Amniotic epithelial cell (primary cell): ENCODE measurements around the gene TEDC1.

Source experiments
- DNase-seq: peaks from one replicate; pipeline ENCODE4 v3.0.0-alpha.2; 2010; ENCODE audit warnings: low read depth

Gene TEDC1

DNA sequence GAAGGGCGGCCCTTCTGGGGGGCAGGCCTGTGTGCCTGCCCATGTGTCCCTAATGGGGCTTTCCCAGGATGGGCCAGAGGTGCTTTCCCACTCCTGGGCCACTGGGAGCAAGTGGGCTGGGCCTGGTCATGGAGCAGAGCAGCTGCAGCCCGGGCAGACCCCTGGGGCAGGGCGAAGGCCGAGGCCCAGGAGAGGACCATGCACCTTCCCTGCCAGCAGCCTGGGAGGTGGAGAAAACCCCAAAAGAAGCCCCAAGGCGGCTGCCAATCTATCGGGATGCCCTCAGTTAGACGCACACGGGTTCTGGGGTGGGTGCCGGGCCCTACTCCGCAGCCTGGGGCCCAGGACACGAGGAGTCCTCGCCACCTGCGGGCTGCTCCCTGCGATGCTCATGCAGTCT, 32.5 kb upstream of the TEDC1 start:
- DNase-seq = no peak

DNA sequence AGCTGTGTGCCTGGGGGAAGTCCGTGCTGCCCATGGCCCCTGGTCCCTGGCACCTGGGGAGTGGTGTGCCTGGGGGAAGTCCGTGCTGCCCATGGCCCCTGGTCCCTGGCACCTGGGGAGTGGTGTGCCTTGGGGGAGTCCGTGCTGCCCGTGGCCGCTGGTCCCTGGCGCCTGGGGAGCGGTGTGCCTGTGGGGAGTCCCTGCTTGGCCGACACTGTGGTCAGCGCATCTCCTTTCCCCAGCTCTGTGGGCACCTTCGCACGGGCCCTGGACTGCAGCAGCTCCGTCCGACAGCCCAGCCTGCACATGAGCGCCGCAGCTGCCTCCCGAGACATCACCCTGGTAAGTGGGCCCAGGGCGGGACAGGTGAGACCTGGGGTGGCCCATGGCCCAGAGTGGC, 30.9 kb upstream of the TEDC1 start:
- DNase-seq = no peak

DNA sequence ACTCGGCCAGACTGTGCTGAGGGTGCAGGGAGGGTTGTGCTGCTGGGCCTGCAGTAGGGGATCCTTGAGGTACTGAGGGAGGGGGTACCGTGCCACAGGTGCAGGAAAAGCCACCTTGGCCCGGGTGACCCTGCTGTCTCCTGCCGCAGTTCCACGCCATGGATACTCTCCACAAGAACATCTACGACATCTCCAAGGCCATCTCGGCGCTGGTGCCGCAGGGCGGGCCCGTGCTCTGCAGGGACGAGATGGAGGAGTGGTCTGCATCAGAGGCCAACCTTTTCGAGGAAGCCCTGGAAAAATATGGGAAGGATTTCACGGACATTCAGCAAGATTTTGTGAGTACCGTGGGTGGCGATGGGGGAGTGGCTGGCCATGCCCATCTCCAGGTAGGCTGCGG, 30.4 kb upstream of the TEDC1 start:
- no peak for DNase-seq

DNA sequence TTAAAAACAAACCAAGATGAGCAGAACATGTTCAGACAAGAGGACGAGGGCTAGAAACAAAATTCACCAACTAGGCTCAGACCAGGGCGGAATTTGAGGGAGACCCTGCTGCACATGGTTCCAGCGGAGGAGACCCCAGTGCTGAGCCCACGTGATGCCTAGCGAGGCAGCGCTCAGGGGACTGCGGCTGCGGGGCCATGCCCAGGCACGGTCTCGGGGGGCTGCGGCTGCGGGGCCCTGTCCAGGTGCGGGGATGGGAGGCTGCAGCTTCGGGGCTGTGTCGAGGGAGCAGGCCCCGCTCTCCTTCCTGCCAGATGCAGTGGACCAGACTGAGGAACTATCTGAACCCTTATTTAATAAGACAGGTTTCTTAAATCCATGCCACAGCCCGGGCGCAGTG, 29.1 kb upstream of the TEDC1 start:
- DNase-seq = no peak

DNA sequence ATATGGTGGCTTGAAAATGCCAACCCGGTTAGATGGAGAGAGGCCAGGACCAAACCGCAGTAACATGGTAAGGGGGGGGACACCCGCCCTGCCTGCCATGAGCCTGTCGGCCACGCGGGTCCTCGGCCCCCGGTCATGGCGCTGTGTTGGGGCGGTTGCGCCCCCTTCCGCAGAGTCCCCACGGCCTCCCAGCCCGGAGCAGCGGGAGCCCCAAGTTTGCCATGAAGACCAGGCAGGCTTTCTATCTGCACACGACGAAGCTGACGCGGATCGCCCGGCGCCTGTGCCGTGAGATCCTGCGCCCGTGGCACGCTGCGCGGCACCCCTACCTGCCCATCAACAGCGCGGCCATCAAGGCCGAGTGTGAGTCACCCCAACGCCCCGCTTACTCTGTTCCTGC, 26.5 kb upstream of the TEDC1 start:
- DNase-seq = no peak

DNA sequence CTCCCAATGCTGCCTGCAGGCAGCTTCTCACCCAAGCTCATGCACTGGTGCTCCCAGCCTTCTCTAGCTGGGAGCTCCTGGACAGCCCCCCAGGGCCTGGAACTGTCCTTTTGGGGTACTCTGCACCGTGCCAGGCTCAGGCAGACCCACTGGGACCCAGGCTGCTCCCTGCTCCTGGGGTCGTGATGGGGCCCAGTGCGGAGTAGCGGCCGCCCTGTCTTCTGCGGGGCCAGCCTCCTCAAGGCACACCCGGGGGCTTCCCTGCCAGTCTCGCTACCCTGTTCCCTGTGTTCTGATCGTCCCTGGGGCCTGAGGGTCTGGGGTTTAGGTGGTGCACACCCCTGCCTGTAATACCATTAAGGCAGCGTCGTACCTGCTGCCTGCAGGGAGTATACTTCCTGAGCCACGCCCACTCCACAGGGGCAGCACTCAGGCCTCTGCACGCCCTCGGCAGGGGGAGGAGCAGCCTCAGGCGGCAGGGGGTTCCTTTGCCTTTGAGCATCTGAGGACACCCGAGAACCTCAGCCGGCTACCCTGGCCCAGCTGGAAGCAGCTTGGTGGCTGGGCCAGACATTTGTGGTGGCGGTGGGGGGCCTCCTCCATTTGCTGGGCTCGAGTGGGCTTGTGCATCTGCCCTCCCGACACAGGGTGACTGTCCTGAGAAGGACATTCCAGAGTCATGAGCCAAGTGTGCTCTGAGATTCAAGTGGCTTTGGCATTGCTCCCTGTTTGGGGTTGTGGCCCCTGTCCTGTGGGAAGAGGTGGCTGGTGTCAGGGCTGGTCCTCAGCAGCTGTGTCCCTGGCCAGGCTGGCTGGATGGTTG, 25.6 kb upstream of the TEDC1 start:
- no peak for DNase-seq

DNA sequence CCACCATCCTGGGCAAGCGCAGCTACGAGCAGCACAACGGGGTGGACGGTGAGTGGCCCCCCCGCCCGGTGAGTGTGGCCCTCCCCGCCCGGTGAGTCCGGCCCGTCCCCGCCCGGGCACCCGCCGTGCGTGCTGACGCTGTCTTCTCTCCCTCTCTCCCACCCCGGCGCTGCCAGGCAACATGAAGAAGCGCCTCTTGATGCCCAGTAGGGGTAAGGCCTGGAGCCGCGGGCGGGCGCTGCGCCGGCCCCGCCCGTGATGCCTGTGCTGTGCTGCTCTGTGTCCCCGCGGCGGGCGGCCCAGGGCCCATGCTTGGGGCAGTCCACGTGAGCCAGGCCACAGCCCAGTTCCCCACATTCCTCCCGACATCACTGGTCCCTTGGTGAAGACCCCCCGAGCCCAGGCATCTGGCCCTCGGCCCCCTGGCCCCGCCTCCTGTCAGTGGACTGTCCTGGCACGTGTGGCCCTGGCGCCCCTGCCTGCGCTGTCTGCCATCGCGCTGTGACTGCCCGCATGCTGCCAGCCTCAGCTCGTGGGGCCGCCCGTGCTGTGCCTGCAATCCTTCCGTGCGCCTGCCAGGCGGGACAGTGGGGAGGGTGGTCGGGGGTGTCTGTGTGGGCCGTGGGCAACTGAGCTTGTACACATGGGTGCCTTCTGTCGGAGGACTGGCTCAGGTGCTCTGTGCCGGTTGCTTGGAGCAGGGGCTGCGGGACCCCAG, 24.4 kb upstream of the TEDC1 start:
- DNase-seq = no peak

DNA sequence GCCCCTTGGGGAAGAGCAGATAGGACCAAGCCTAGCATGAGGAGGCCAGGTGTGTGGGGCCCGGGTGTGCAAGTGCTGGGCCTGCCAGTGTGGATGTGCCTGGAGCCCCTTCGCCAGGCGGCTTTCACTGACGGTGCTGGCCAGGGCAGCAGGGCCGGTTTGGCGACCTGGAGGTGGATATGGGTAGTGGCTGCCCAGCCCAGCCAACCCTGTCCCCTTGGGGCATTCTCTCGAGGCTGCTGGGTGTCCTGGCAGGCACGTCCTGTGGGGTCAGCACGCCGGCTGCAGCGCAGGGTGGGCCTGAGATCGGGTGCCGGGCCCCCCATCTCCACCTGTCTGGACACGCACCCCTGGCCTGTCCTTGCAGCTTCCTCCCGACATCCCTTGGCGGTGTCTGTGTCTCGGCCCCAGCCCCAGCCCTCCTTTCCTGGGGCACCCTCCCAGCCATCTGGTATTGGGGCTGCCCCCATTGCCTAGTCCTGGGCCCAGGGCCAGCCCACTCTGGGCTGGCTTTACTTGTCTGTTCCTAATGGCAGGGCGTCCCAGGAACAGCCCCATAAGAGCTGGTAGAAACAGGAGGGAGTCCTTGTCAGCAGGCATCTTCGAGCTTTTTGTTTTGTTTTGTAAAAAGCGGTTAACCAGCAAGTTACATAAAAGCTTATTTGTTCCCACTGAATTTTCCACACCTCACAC, 23.7 kb upstream of the TEDC1 start:
- no peak for DNase-seq

DNA sequence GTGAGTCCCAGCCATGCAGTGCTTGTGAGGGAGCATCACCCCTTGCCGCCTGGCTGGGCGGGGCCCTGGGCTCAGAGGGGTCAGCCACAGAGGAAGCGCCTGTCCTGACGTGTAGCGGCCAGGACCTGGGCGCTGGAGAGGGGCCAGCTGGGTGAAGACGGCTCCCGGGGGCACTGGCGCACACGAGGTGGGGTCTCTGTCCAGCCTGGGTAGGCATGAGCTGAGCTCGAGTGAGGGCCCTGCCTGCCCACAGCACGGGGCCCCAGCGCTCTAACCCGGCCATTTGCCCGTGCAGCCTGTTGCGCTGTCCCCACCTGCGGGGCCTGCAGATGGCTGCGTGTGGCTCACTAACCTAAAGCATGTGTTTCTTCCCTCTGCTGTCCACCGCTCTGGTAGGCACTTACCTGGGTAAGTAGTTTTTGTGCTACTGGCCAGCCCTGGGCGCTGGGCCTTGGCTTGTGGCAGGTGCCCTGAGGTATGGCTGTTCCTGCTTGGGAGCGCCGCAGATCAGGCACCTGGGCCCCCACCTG, 23.0 kb upstream of the TEDC1 start:
- DNase-seq = no peak

DNA sequence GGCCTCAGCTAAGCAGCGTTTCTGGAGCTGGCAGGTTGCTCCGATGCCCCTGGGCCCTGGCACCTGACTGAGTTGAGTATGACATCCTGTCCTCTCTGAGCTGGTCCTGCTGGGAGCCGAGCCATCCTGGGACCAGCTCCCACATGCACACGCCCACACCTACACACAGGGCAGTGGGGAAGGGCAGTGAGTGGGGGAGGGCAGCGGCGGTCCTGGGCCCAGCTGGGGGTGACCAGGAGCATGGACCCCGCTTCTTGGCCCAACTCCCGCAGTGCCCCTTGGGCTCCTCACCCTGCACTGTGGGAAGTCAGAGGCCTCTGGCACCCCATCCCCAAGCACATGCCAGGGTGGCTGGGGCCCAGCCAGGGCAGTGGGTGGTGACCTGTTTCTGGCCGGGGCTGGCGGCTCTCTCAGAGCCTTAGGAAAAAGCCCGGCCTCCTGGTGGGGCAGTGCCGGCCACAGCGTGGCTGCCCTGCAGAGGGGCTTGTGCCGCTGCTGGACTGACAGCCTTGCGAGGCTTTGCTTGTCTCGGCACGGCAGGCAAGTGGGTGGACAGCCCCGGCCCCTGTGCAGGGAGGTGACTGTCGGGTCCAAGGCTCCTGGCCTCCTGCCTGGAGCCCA, 22.3 kb upstream of the TEDC1 start:
- DNase-seq = no peak

DNA sequence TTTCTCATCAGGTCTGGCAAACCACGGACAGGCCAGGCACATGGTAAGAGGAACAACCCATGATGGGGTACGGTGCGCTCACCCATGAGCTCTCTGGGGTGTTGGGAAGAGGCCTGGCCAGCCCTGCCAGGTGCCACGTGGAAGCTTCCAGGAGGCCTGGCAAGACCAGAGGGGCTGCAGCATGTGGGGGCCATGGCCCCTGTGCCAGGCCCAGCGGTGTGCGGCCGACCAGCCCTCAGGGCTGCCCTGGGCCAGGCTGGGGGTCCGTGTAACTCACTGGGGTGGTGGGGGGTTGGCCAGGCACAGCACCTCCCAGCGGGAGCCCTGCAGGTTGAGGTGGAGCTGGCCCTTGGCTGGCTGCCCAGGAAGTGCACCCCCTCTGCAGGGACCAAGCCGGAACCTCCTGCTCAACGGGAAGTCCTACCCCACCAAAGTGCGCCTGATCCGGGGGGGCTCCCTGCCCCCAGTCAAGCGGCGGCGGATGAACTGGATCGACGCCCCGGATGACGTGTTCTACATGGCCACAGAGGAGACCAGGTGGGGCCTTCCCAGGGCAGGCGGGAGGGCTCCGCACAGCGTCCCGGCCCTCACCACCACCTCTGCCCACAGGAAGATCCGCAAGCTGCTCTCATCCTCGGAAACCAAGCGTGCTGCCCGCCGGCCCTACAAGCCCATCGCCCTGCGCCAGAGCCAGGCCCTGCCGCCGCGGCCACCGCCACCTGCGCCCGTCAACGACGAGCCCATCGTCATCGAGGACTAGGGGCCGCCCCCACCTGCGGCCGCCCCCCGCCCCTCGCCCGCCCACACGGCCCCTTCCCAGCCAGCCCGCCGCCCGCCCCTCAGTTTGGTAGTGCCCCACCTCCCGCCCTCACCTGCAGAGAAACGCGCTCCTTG, 21.3 kb upstream of the TEDC1 start:
- DNase-seq = no peak

DNA sequence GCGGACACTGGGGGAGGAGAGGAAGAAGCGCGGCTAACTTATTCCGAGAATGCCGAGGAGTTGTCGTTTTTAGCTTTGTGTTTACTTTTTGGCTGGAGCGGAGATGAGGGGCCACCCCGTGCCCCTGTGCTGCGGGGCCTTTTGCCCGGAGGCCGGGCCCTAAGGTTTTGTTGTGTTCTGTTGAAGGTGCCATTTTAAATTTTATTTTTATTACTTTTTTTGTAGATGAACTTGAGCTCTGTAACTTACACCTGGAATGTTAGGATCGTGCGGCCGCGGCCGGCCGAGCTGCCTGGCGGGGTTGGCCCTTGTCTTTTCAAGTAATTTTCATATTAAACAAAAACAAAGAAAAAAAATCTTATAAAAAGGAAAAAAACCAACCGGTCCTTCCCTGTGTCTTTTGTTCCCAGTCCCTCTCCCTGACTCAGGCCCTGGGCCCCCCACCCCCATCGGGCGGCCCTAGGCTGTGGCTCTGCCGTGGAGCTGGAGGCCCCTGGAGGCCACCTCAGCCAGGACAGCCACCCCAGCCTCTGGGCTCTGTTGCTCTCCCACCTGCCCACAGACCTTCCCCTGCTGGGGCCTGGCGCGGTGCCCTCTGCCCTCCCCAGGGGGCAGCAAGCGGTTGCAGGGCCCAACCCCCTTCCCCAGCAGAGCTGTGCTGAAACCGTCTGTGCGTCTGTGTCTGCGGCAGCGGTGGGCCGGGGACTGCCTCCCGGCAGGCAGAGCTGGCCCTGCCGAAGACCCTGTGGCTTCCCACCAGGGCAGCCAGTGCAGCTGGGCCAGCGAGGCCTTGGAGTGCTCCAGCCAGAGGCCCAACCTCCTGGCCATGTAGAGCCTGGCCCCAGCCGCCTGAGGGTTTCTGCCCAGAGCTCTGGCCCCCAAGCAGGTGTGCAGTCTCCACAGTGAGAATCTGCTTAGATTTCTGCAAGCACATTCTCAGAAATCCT, 20.4 kb upstream of the TEDC1 start:
- DNase-seq = no peak

DNA sequence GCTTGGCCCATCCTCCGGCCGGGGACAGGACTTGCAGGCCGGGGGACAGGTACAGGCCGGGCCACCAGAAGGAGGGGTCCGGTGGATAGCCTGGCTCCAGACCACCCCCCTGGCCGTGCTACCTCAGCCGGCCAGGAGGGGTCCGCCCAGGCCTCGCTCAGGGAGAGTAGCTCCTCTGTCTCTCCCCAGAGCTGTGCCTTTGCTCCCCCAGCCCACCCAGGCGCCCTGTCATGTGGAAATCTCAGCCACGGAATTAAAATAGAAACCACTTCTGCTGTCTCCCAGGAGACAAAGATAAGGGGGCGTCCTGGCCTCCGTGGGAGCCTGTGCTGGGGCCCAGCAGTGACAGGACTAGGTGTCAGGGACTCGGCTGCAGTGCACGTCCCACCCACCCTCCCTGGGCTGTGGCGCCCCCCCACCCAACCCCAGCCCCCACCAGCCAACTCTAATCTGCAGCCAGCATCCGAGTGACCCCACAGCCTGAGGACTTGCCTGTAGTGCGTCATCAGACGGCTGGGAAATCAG, 19.7 kb upstream of the TEDC1 start:
- DNase-seq = peak; percentile 18

DNA sequence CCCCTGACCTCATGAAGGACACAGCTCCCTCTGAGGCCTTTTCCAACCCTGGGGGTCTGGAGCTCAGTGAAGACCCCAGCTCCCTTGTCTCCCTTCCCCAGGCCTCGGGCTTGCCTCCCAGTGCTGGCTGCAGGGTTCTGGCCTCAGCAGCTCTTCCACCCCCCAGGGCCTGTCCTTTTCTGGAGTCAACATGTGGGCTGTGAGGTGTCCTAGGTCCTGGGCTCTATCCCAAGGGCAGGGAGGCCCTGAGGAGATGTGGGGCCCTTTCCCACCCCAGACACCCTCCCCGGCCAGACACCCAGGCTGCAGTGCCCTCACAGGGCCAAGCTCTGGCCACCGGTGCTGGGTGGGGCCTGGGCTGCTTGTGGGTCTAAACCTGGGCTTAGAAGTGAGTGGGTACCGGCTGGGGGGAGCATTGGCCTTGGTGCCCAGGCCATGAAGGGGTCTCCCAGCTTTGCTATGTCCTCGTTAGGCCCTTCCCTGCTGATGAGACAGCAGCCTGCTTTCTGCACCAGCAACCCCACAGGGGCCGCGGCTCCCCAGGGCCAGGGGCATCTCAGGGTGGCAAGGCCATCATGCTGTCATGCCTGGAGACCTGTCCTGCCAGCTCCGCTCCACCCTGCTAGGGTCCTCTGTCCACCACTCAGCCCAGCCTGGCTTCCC, 19.1 kb upstream of the TEDC1 start:
- peak; percentile 8 for DNase-seq

DNA sequence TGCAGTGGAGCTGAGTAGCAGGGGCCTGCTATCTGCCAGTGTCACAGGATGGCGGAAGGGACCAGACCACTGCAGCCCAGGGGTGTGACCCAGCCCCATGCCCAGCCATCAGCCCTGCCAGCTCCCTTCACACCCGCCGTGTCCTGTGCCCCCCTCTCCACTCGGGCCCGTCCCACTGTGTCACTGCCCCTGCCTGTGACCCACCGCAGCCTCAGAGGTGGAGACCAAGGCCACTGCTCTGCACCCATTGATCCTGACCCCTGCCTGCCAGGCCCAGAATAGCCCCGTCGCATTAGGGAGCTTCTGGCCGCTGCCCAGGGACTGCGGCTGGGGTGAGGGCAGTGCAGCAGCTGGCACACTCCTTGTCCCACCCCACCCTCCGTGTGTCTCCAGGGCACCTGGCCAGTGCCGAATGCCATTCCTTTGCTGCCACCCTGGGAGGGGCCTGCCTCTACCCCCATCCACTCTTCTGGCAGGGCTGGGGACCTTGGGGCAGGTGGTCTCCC, 18.5 kb upstream of the TEDC1 start:
- DNase-seq = no peak

DNA sequence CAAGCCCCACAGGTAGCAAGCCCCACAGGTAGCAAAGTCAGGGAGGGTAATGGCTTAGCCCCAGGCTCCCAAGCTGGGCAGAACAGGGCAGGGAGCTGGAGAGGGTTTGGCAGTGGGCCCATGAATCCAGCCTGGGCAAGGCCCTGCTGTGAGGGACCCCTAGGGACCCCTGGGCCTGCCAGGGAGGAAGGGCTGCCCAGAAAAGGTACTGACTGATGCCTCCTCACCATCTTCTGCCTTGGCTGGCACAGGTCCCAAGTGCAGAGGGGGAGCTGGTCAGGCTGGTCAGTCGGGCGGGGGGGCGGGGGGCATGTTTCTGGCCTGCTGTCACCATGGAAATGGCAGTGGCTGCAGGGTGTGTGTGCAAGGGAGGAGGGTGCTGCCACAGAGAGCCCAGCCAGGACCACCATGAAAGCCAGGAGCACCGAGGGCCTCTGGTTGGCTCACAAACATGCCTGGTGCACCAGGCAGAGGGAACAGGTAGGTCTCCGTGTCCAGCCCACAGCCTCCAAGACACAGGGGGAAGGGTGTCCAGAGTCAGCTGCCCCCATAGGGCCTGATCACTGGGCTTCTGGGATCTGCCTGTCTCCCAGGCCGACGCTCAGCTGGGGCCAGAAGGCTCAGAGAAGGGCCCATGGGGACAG, 17.9 kb upstream of the TEDC1 start:
- no peak for DNase-seq

DNA sequence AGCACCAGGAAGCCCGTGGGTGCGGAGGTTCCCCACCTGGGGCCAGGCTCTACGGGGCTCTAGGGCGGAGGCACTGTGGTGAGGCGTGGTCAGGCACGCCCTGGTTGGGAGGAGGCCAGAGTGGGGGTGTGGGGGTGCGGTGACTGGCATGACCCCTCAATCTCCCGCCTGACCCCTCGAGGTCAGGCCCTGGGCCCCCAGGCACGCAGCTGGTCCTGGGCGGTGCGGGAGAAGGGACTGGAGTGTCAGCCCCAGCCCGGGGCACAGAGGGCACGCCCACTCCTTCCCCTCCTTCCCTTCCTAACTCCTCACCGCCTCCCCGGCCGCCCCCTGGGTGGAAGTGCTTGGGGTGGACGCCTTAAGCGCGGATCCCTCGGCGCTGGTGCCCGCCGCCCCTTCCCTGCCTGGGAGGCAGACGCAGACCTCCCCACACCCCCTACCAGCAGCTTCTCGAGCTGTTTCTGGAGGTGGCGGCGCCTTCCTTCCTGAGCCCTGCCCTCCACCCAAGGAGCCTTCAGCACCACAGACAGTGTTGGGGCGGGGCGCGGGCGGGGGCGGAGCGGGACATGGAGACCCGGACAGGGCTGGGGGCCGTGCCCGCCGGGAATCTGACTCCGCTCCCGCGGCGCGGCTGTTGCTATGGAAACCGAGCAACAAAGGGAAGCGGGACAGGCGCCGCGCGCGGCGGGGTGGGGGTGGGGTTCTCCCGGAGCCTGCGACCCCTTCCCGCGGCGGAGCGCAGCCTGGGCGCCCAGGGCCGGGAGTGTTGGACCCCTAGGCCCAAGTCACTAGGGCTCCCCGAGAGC, 17.2 kb upstream of the TEDC1 start:
- peak; percentile 73 for DNase-seq
